Smooth muscle cell (in vitro differentiated cells): Measurements from ENCODE around the gene RIF1. TPM values are rescaled to one million over a fixed set of nuclear protein-coding genes. Genes with fewer than 3 reads are reported as not detected.

Experiments used
- DNase-seq: peaks from one replicate; lab custom pipeline; 2025; ENCODE audit not compliant: unreplicated experiment; lab: John Stamatoyannopoulos, UW
- H2AFZ ChIP-seq: fragments of 200-600 bp; sonication (generic); 2 replicates; pipeline ENCODE4 v1.6.0; 2016; ENCODE audit warnings: antibody characterized with exemption, low read depth, mild to moderate bottlenecking
- H3F3A ChIP-seq: fragments of 200-600 bp; sonication (generic); 2 replicates; pipeline ENCODE4 v1.6.0; 2017; ENCODE audit warnings: antibody characterized with exemption, low read depth
- H3K27ac ChIP-seq: fragments of 200-600 bp; sonication (generic); 2 replicates; pipeline ENCODE4 v1.5.1; 2016; ENCODE audit warnings: low read depth, mild to moderate bottlenecking
- H3K27me3 ChIP-seq: fragments of 200-600 bp; sonication (generic); 2 replicates; pipeline ENCODE4 v1.6.1; 2016; ENCODE audit warnings: low read depth, mild to moderate bottlenecking
- H3K36me3 ChIP-seq: fragments of 200-600 bp; sonication (generic); 2 replicates; pipeline ENCODE4 v1.5.1; 2016; ENCODE audit warnings: low read depth
- H3K4me1 ChIP-seq: fragments of 200-600 bp; sonication (generic); 2 replicates; pipeline ENCODE4 v1.5.1; 2016; ENCODE audit warnings: low read depth
- H3K4me2 ChIP-seq: fragments of 200-600 bp; sonication (generic); 2 replicates; pipeline ENCODE4 v1.6.0; 2016; ENCODE audit warnings: mild to moderate bottlenecking
- H3K4me3 ChIP-seq: fragments of 200-600 bp; sonication (generic); 2 replicates; pipeline ENCODE4 v1.5.1; 2016; ENCODE audit warnings: mild to moderate bottlenecking
- H3K79me2 ChIP-seq: fragments of 200-600 bp; sonication (generic); 2 replicates; pipeline ENCODE4 v1.6.0; 2016; ENCODE audit warnings: low read depth, mild to moderate bottlenecking
- H3K9ac ChIP-seq: fragments of 200-600 bp; sonication (generic); 2 replicates; pipeline ENCODE4 v1.6.0; 2016; ENCODE audit warnings: low read depth
- H3K9me3 ChIP-seq: fragments of 200-600 bp; sonication (generic); replicated peaks from 2 replicates; pipeline ENCODE4 v1.5.1; 2016; ENCODE audit warnings: low read depth
- H4K20me1 ChIP-seq: fragments of 200-600 bp; sonication (generic); 2 replicates; pipeline ENCODE4 v1.6.0; 2016; ENCODE audit warnings: low read depth
- WGBS: methylation state at CpG from one replicate; pipeline ENCODE4 v1.1.7; 2016; ENCODE audit warnings: low lambda C conversion rate; 5-methylcytosine and 5-hydroxymethylcytosine counted together
- polyA plus RNA-seq: library from polyadenylated mRNA; unstranded; fragments of >200 nt; fragmentation: Nextera tagmentation; extraction: Ambion mirVana; gene quantifications from 2 replicates; pipeline ENCODE4 v1.2.1, GENCODE V29; 2016
- total RNA-seq: library from RNA; depleted of rRNA; stranded (reverse); fragments of >200 nt; gene quantifications from 2 replicates; pipeline ENCODE4 v1.2.3, GENCODE V29; 2014
- TF ChIP-seq, protein P1 (sequence below): fragments of 200-600 bp; sonication (generic); IDR thresholded peaks from 2 replicates; pipeline ENCODE4 v1.5.1; 2017; ENCODE audit warnings: borderline replicate concordance, mild to moderate bottlenecking, antibody characterized with exemption; ENCODE audit not compliant: insufficient read depth, poor library complexity, severe bottlenecking

RIF1 gene, protein sequence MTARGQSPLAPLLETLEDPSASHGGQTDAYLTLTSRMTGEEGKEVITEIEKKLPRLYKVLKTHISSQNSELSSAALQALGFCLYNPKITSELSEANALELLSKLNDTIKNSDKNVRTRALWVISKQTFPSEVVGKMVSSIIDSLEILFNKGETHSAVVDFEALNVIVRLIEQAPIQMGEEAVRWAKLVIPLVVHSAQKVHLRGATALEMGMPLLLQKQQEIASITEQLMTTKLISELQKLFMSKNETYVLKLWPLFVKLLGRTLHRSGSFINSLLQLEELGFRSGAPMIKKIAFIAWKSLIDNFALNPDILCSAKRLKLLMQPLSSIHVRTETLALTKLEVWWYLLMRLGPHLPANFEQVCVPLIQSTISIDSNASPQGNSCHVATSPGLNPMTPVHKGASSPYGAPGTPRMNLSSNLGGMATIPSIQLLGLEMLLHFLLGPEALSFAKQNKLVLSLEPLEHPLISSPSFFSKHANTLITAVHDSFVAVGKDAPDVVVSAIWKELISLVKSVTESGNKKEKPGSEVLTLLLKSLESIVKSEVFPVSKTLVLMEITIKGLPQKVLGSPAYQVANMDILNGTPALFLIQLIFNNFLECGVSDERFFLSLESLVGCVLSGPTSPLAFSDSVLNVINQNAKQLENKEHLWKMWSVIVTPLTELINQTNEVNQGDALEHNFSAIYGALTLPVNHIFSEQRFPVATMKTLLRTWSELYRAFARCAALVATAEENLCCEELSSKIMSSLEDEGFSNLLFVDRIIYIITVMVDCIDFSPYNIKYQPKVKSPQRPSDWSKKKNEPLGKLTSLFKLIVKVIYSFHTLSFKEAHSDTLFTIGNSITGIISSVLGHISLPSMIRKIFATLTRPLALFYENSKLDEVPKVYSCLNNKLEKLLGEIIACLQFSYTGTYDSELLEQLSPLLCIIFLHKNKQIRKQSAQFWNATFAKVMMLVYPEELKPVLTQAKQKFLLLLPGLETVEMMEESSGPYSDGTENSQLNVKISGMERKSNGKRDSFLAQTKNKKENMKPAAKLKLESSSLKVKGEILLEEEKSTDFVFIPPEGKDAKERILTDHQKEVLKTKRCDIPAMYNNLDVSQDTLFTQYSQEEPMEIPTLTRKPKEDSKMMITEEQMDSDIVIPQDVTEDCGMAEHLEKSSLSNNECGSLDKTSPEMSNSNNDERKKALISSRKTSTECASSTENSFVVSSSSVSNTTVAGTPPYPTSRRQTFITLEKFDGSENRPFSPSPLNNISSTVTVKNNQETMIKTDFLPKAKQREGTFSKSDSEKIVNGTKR (N-terminal part only)
- 30.3 and 31.8 TPM in 2 replicates for total RNA-seq
- polyA plus RNA-seq: 12.5 and 13.4 TPM in 2 replicates

DNA sequence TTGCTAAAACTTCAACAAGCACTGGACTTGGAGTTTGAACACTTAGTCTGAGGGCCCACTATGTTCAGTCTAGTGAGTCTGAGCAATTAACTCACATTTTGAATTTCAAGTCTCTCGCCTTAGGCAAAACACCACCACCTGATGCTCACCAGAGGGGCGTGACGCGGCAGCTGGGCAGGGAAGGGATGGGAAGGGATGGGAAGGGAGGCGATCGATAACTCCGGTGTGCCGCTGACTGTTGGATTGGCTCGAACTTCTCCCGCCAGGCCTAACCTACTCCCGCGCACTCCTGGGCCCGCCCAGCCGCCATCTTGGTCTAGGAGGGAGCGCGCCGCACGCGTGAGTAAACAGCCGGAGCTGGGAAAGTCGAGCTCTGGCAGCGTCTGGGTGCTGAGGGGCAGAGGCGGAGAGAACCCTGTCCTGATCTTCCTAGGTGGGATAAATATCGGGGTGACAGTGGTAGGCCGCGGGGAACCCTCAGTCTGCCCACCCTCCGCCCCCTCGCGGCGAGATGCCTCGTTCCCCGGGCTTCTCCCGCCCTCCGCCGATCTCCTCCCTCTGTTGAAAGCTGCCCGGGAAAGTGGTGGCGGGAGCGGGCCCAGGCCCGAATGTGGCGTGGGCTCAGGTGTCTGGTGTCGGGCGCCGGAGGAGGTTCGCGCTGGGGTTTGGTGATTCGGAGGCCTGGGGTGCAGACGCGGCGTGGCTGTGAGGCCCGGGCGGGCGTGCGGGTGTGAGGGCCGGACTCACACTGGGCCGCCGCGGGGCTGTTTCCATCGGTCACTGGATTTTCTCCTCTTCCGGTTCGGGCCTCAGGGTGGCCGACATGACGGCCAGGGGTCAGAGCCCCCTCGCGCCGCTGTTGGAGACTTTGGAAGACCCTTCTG is at the start of gene RIF1:
TSS of gene RIF1 (plus strand) at position 302 of the 884 bp plus-strand sequence. CDS start at position 824, 522 bp downstream.
- Histone ChIP-seq H3F3A (no peaks in the 10 kb centered on the region), H3K27ac (peak within 1 kb of the TSS; percentile 78), H3K27me3 (no peaks in the 10 kb centered on the region), H3K9me3 (no peaks in the 10 kb centered on the region), H2AFZ (peak within 1 kb of the TSS; percentile 77), H4K20me1 (peaks cover 8% of the 10 kb centered on the region), H3K79me2 (peaks cover 44% of the 10 kb centered on the region), H3K4me1 (peaks cover 12% of the 10 kb centered on the region), H3K36me3 (peaks cover 5% of the 10 kb centered on the region), H3K4me3 (peak within 1 kb of the TSS; percentile 90), H3K4me2 (peak within 1 kb of the TSS; percentile 94), H3K9ac (peak within 1 kb of the TSS; percentile 91)
- DNase-seq: peak; percentile 81
- TF ChIP-seq, protein P1, sequence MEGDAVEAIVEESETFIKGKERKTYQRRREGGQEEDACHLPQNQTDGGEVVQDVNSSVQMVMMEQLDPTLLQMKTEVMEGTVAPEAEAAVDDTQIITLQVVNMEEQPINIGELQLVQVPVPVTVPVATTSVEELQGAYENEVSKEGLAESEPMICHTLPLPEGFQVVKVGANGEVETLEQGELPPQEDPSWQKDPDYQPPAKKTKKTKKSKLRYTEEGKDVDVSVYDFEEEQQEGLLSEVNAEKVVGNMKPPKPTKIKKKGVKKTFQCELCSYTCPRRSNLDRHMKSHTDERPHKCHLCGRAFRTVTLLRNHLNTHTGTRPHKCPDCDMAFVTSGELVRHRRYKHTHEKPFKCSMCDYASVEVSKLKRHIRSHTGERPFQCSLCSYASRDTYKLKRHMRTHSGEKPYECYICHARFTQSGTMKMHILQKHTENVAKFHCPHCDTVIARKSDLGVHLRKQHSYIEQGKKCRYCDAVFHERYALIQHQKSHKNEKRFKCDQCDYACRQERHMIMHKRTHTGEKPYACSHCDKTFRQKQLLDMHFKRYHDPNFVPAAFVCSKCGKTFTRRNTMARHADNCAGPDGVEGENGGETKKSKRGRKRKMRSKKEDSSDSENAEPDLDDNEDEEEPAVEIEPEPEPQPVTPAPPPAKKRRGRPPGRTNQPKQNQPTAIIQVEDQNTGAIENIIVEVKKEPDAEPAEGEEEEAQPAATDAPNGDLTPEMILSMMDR: peak; percentile 57
- WGBS: under 1% methylated on average over 61 of the region's 65 CpGs

DNA sequence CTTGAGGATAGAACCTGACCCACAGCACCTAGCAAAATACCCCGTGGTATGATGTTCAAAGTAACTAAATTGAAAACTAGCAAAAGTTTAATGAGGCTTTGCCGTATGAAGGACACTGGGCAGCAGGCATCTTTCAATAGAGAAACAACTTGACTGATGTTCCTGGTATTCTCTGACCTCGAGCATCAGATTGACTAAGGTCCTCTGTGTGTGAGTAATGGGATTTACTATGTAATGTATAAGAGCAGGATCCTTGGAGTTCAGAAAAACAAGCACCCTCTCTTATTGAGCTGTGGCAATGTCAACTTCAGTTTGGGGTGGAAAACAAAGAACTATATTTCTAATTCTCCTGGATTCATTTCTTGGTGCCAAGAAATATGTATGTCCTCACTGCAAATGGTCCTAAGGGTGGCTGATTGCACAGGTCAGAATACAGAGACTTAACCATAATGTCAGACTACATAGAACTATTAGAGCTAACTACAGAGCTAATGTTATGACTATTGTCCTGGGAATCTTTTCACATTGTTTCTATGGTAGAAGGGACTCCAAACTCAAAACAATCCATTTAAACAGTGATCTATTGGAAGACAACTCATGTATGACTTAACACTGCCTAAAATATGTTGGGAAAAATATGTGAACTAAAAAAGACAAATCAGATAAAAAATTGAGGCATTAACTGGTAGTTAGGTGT is 47.9 kb upstream of the RIF1 start:
- no peaks in the 10 kb centered on the region for H3K36me3 ChIP-seq
- 70% methylated on average over 3 of the region's 3 CpGs for WGBS
- no peak for DNase-seq
- H3F3A ChIP-seq: no peaks in the 10 kb centered on the region
- TF ChIP-seq, protein P1: no peak
- no peaks in the 10 kb centered on the region for H3K27me3 ChIP-seq
- peaks cover 6% of the 10 kb centered on the region for H3K4me1 ChIP-seq
- H3K4me3 ChIP-seq: no peak overlapping the region
- H3K9ac ChIP-seq: no peak overlapping the region
- no peak overlapping the region for H2AFZ ChIP-seq
- H3K9me3 ChIP-seq: no peaks in the 10 kb centered on the region
- H3K79me2 ChIP-seq: peaks cover 28% of the 10 kb centered on the region
- no peaks in the 10 kb centered on the region for H4K20me1 ChIP-seq
- H3K27ac ChIP-seq: no peak overlapping the region
- H3K4me2 ChIP-seq: no peak overlapping the region

DNA sequence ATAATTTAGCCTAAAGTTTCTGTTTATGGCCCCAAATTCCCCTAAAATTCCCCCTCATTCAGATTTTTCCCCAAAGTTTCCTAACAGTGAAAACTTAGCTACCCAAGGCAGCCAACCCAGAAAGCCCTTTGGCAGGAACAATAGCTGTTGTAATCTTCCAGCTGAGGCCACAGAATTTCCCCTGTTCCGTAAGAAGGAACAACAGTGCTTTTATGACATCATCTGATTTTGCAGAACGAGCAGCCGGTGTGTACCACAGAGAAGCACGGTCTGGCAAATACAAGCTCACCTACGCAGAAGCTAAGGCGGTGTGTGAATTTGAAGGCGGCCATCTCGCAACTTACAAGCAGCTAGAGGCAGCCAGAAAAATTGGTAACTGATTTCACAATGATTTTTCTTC is 46.0 kb upstream of the RIF1 start:
- no peak overlapping the region for H2AFZ ChIP-seq
- 88% methylated on average over 8 of the region's 8 CpGs for WGBS

More for the DNA sequence above, 46.0 kb upstream of the RIF1 start:
- Histone ChIP-seq H3K27ac (no peak overlapping the region), H3K9ac (no peak overlapping the region), H3K36me3 (no peaks in the 10 kb centered on the region), H3K4me2 (no peak overlapping the region), H3K4me3 (no peak overlapping the region), H3K4me1 (peaks cover under 1% of the 10 kb centered on the region), H3K79me2 (peaks cover 17% of the 10 kb centered on the region), H3F3A (no peaks in the 10 kb centered on the region), H4K20me1 (no peaks in the 10 kb centered on the region), H3K27me3 (no peaks in the 10 kb centered on the region), H3K9me3 (no peaks in the 10 kb centered on the region)
- TF ChIP-seq, protein P1: no peak
- no peak for DNase-seq
